Measurements from ENCODE around the gene TAF8.
"Not testable (repeated sequence)": the region's sequence is repeated elsewhere in the genome, so short reads cannot be mapped to it uniquely, and the experiment has no call there.

TAF8 gene

GRCh38 chr6:42029062-42029685 lies 21.1 kb upstream of the TAF8 start:
- no peak for DNase-seq

- DNase-seq: no peak
Measured at GRCh38 chr6:42029881-42030280, 20.4 kb upstream of the TAF8 start.

DNA sequence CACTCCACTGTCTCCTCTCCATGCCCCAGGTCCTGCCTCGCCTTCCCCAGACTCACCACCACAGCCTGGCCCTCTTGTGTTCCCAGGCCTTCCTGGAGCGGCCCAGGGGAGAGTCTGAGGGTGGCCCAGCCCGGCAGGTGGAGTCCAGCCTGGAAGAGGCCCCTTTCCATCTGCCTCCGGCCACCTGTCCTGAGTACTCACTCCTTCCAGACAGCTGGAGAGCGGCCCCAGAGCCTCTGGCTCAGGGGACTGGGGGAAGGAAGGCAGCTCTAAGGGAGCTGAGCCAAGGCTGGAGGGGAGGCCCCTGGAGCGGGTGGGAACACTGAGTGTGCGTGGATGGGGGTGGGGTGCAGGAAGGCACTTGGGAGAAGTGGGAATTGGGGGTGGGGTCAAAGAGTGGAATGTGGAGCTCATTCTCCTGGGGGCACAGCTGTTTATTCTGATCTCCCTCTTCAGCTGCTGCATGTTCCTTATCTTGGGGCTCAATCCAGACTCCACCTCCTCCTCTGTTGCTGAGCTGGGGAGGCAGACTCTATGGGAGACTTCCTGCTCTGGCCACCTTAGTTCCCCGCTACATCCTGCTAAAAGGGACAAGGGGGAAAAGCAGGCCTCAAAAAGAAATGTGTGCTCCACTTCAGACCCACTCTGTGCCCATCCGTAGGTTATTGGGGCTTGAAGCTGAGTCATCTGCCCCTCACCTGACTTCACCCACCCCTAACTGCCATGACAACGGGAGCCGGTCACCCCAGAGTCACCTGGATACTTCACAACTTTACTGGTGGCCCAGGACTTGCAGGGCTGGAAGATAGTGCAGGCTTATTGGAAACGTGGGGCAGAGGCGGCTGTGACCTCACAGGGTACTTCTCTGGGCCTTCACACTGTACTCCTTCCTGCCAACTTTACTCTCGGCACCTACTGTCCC lies 19.5 kb upstream of the TAF8 start:
- DNase-seq: peak; percentile 60 to 70

- no peak for DNase-seq
Measured at GRCh38 chr6:42032366-42032765, 18.0 kb upstream of the TAF8 start.

- not testable (repeated sequence) for DNase-seq
Measured at GRCh38 chr6:42037669-42038068, 12.7 kb upstream of the TAF8 start.

- DNase-seq: no peak
Measured at GRCh38 chr6:42038163-42038562, 12.2 kb upstream of the TAF8 start.

DNA sequence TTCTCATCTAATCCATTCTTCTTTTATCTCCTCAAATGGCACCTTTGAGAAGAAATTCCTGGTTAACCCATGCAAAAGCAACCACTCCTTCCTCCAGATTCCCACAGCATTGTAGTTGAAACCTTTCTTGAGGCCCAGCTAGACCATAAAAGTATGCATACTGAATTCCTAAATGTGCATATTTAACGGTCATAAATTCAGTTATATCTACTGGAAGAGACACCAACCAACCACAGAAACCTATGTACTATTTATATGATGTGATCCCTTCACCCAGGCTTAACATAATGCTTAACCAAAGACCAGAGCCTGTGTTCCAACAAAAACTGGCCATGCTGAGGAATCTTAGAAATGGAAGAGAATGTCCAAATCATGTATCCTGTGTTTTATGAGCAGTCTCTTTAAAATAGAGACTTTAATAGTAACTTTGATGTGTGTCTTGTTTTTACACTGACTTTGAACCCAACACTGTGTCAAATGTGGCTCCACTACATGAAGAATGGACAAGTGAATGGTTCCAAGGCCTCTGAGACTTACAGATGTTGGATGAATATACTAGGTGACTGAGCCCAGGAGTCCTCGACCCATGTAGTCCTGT lies 11.4 kb upstream of the TAF8 start:
- no peak for DNase-seq

DNA sequence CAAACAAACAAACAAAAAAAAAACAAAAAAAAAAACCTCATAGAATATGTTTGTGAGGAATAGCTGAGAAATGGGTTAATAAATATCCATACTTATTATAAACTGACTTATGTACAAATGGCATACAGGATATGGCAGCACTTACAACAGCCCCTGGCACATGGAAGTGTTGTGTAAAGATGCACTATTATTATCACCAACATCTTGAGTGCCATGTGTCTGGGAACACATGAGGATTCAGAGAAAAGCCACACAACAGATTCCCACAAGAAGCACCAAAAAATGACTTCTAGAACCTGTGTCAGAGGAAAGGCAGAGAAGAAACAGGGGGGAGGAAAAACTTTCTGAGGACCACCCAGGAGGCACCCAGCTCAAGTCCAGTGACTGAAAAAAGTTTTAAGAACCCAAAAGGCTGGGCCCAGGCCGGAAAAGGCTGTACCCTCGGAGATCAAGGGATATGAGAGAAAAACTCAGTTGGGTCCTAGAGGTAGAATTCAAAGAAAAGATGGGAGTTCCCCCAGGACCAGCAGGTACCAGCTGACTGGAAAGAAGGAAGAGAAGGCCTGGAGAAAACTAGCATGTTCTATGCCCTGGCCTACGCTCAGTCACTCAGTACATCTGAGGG lies 9.4 kb upstream of the TAF8 start:
- DNase-seq: no peak

- no peak for DNase-seq
Measured at GRCh38 chr6:42041481-42042053, 8.8 kb upstream of the TAF8 start.

DNA sequence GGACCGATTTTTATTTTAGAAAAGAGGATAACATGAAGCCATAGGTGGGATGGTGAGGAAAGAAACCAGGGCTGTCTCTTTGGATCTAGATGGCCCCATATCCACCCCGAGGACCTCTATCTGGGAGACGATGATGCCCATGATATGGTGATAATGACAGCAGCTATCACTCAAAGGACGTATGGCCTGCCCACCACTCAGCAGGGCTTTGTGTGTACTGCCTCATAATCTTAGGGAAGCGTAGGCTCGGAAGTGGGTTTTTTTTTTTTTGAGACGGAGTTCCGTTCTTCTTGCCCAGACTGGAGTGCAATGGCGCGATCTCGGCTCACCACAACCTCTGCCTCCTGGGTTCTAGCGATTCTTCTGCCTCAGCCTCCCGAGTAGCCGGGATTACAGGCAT lies 8.2 kb upstream of the TAF8 start:
- no peak for DNase-seq

- peak; percentile 90 to 94 for DNase-seq
Measured at GRCh38 chr6:42043787-42044475, 6.4 kb upstream of the TAF8 start.

DNA sequence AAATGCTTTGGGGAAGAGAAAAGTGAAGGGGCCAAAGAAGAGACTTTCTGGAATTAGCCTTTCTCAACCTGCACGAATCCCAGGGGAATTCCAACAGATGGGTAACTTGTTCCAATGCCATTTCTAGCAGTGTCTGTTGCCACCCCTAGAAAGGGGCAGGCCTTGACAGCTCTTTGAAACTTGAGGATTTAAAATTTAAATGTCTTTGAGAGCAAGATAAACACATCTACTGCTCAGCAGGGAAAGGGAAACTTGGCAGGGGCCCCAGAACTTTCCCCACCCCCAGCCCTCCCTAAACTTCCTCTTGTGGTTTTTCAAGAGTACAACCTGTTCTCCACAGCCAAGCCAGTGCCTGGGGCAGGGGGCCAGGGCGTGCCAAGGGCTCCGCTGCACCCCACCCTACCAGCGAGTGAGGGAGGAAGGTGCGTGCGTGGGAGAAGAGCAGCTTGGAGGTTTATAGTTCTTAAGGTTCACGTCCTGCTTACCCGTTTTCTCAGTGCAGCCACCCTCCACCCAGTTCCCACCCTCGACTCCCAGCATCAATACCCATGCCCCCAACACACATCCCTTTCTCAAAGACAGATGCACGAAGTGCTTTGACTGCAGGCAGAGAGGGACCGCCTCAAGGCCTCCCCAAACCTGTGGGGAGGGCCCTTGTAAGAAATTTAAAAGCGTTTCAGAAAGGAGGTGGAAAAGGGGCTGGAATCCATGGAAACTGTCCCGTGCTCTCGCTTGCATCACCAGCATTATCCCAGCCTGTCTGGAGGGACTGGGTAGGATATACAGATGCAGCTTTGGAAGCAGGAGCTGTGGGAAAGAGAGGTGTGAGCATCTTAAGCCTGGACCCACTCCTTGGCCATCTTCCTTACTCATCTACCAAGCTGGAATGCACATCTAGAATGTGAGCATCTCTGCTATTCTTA lies 4.5 kb upstream of the TAF8 start:
- peak; percentile 87 to 89 for DNase-seq

DNA sequence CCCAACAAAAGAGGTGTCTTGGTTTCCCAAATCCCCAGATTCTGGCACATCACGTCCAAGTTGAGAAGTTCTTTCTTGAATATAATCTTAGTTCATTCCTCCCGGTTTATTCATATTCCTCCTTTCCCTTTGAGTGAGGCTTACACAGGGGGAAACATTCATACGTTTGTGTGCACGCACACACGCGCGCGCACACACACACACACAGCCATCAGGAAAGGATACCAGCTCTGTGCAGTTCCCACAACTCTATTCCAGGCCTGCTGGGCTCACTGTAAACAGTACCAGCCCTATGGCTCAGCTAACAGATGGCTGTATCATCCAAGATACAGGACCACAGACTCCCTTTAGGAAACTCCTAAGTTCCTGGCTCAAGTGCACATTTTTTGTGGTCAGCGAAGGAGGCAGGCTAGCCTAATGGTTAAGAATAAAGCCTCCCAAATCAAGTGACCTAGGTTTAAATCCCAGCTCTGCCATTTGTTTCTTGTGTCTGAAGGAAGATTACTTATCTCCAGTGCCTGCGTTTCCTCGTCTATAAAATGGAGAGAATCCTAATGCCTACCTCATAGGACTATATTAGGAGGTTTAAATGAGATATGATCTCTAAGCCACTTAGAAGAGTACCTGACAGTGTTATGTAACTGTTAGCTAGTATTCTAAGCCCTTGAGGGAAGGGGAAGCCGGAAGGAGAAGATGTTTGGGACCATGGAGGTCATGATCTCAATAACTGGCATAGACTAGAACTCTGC lies 3.7 kb upstream of the TAF8 start:
- DNase-seq: no peak

GRCh38 chr6:42047213-42047590 lies 3.1 kb upstream of the TAF8 start:
- no peak for DNase-seq

GRCh38 chr6:42047790-42048405 lies 2.4 kb upstream of the TAF8 start:
- DNase-seq: no peak

GRCh38 chr6:42049116-42049809 lies 1.1 kb upstream of the TAF8 start:
- no peak for DNase-seq

GRCh38 chr6:42049948-42050296 lies 402 bp upstream of the TAF8 start:
- no peak for DNase-seq

GRCh38 chr6:42051268-42051653 lies 937 bp downstream of the TAF8 start:
- DNase-seq: no peak

DNA sequence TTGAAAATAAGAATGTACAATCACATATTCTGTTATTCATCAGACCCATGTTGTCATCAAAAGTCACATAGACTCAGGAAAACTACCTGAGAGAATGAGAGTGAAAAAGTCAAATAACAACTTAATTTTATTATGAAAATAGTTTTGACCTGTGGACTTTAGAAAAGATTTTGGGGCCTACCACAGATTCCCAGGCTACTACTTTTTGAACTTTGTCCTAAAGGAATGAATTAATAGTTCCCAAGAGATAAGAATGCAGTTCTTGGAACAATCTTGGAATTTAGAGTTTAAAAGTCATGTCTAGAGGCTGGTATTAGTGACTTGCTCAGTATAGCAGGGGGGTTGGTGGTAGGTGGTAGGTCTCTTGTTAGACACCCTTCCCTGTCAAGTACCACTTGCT lies 3.3 kb downstream of the TAF8 start:
- DNase-seq: no peak

- DNase-seq: no peak
Measured at GRCh38 chr6:42059743-42060142, 9.4 kb downstream of the TAF8 start.
